IPS-18a (cell line): ENCODE measurements around the gene SEBOX.

Source experiments
- H3K27ac ChIP-seq: one replicate; pipeline ENCODE4 v1.5.1; 2013; ENCODE audit warnings: low read length
- H3K27me3 ChIP-seq: one replicate; pipeline ENCODE4 v1.6.1; 2013; ENCODE audit warnings: mild to moderate bottlenecking, low read length; ENCODE audit not compliant: control insufficient read depth, insufficient read depth
- H3K36me3 ChIP-seq: one replicate; pipeline ENCODE4 v1.6.1; 2013; ENCODE audit warnings: low read depth, low read length; ENCODE audit not compliant: control insufficient read depth
- H3K4me1 ChIP-seq: one replicate; pipeline ENCODE4 v1.6.1; 2013; ENCODE audit warnings: low read depth, low read length; ENCODE audit not compliant: control insufficient read depth
- H3K4me3 ChIP-seq: one replicate; pipeline ENCODE4 v1.5.1; 2013; ENCODE audit warnings: low read length
- H3K9ac ChIP-seq: one replicate; pipeline ENCODE4 v1.6.1; 2013; ENCODE audit warnings: mild to moderate bottlenecking, low read length, moderate library complexity
- H3K9me3 ChIP-seq: one replicate; pipeline ENCODE4 v1.6.1; 2013; ENCODE audit warnings: low read depth, low read length; ENCODE audit not compliant: control insufficient read depth

SEBOX gene

DNA sequence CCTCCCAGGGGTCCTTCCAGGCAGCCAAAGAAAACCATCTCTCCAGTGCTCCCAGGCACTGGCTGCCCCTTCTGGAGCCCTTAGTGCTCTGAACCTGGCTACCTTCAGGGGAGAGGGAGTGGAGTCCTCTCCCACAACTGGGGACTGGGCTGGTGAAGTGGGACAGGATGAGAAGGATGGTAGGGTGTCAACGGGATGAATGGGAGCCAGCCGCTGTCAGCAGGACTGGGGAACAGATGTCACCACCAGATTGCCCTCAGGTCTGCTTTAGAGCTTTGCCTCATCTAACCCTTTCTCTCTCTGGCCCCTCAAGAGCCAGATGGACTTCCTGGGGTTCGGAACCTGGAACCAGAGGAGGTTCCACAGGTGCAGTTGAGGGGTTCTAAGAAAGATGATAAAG is 488 bp upstream of the SEBOX start:
- no peak overlapping the region for H3K27ac ChIP-seq
- peaks cover 6% of the 10 kb centered on the region for H3K4me1 ChIP-seq
- H3K4me3 ChIP-seq = no peak overlapping the region
- no peak overlapping the region for H3K9ac ChIP-seq
- no peaks in the 10 kb centered on the region for H3K9me3 ChIP-seq
- H3K36me3 ChIP-seq = peaks cover 29% of the 10 kb centered on the region
- no peaks in the 10 kb centered on the region for H3K27me3 ChIP-seq

DNA sequence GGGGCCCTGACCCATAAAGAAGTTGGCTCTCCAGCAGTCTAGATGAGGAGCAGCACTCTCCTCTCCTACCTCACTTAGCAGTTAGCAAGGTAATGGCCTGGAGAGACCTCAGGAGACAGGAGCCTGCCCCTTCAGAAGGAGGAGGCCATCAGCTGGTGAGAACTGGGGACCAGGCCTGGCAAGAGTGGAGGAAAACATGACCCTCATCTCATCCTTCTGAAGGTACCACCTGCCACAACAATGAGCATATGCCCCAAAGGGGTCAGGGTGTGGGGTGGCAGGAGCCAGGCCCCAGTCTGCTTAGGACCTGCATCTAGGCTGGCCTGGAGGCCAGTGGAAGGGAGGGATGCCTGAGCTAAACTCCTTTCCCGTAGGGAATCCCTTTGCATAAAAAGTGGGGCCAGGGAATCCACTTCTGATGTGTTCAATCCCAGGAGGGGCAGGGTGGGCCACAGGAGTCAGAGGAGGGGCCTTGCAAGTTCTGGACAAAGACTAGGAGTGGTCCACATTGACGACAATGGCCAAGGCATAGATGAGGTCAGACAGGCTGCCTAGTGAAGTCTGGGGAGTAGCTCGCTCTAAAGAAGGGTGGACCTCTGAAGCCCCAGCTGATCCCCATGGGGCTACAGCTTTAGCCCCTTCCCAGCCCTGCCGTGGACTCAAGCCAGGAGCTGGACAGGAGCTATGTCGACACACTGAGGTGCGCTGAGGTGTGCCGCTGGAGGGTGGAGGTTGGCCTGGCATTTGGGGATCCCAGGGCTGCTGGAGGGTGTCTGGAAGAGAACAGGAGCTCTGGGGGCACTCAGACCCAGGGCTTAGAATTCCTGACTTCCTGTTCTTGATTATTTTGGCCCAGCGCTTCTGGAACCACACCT is 986 bp downstream of the SEBOX start:
- Histone ChIP-seq H3K36me3 (peaks cover 40% of the 10 kb centered on the region), H3K9me3 (no peaks in the 10 kb centered on the region), H3K4me1 (no peaks in the 10 kb centered on the region), H3K27me3 (no peaks in the 10 kb centered on the region), H3K4me3 (no peak overlapping the region), H3K27ac (no peak overlapping the region), H3K9ac (no peak overlapping the region)

DNA sequence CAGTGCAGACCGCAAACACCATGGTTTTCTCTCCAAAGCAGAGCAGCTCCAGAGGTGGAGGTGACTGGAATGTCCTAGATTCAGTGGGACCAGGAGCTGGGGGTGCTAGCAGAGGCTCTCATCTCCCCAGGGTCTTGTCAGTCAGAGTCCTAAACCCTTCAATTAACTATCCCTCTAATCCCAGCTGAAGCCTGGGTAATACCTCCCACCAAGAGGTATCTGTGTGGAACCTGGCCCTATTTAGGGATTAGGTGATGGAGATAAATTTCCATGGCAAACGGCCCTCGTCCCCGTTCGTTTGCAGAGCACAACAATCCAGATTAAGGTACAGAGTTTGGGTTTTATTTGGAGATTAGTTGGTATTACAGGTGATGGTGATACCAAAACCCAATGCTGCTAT is 1.8 kb downstream of the SEBOX start:
- Histone ChIP-seq H3K36me3 (peaks cover 40% of the 10 kb centered on the region), H3K4me3 (no peak overlapping the region), H3K9ac (no peak overlapping the region), H3K27ac (no peak overlapping the region), H3K27me3 (no peaks in the 10 kb centered on the region), H3K9me3 (no peaks in the 10 kb centered on the region), H3K4me1 (peaks cover 3% of the 10 kb centered on the region)

DNA sequence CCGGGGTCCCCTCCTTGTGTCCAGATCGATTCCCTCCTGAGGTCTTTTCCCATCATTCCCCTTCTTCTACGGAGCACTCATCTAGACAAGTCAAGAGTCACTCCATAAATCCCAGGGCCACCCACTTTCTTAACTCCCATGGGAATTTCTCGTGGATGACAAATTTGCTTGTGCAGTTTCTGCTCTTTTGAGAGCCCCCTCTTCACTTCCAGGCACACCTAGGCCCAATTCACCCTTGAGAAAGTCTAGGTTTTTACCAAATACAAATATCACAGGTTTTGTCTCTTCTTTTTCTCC is 7.2 kb downstream of the SEBOX start:
- Histone ChIP-seq H3K4me1 (peaks cover 10% of the 10 kb centered on the region), H3K9ac (peak overlapping the region; percentile 82), H3K27ac (peak overlapping the region; percentile 75), H3K4me3 (peak overlapping the region; percentile 81), H3K9me3 (no peaks in the 10 kb centered on the region), H3K36me3 (peaks cover 54% of the 10 kb centered on the region), H3K27me3 (no peaks in the 10 kb centered on the region)

DNA sequence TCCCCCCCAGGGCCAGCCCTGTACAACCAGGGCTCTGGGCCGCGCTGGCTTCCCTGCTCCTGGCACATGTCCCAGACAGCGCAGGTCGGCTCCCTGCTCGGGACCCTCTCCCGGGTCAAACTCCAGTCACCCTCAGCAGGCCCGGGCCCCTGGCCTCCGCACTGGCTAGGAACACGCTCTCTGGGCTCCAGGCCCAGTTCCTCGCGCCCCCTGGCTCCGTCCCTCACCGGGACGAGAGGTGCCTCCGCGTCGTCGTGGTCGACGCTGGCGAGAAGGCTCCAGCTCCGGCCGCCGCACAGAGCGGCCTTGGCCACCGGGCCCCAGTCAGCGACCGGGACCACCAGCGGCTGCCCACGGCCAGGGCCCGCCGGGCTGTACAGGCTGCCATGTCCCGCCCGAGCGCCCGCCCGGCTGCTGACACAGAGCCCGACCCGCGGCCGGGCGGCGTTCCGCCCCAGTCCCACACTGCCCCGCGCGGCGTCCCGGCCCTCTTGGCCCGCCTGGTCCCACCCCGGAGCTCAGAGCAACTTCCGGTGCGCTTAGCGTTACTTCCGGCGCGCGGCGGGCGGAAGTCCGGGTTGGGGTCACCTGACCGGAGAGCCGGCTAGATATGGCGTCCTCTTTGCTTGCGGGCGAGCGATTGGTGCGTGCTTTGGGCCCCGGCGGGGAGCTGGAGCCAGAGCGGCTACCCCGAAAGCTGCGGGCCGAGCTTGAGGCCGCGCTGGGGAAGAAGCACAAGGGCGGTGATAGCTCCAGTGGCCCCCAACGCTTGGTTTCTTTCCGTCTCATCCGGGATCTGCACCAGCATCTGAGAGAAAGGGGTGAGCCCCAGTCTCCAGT is 7.7 kb downstream of the SEBOX start, which contains the start of gene POLDIP2:
Gene POLDIP2 (minus strand): TSS at position 467 of the 840 bp plus-strand sequence. CDS start 79 bp downstream, at position 388.
- peak within 1 kb of the TSS; percentile 82 for H3K9ac ChIP-seq
- peaks cover 10% of the 10 kb centered on the region for H3K4me1 ChIP-seq
- peak within 1 kb of the TSS; percentile 75 for H3K27ac ChIP-seq
- H3K4me3 ChIP-seq = peak within 1 kb of the TSS; percentile 81
- no peaks in the 10 kb centered on the region for H3K9me3 ChIP-seq
- no peaks in the 10 kb centered on the region for H3K27me3 ChIP-seq
- H3K36me3 ChIP-seq = peaks cover 53% of the 10 kb centered on the region

DNA sequence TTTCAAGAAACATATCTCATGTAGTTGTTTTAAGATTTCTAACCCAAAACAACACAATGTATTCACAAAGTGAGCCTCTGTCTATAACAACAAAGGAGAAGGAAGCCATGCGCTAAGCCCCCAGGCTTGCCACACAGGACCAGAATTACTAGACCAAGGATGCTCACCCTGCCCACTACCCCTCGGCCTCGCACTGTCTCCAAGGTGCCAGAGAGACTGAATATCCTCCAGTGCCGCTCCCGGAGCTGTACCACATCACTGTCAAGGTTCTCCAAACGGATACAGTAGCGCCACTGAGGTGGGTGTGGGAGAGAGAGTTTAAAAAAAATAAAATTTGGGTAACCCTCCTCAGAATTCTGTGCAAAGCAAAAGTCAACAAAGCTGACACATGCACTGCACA is 14.7 kb downstream of the SEBOX start:
- H3K9me3 ChIP-seq = no peaks in the 10 kb centered on the region
- H3K4me3 ChIP-seq = no peak overlapping the region
- H3K36me3 ChIP-seq = peaks cover 84% of the 10 kb centered on the region
- H3K27me3 ChIP-seq = no peaks in the 10 kb centered on the region
- H3K27ac ChIP-seq = no peak overlapping the region
- H3K9ac ChIP-seq = no peak overlapping the region
- H3K4me1 ChIP-seq = no peaks in the 10 kb centered on the region

- Histone ChIP-seq H3K27me3 (no peaks in the 10 kb centered on the region), H3K4me3 (no peak overlapping the region), H3K36me3 (peaks cover 79% of the 10 kb centered on the region), H3K9me3 (no peaks in the 10 kb centered on the region), H3K9ac (no peak overlapping the region), H3K4me1 (no peaks in the 10 kb centered on the region), H3K27ac (no peak overlapping the region)
Measured at GRCh38 chr17:28348979-28349378, 16.0 kb downstream of the SEBOX start.

DNA sequence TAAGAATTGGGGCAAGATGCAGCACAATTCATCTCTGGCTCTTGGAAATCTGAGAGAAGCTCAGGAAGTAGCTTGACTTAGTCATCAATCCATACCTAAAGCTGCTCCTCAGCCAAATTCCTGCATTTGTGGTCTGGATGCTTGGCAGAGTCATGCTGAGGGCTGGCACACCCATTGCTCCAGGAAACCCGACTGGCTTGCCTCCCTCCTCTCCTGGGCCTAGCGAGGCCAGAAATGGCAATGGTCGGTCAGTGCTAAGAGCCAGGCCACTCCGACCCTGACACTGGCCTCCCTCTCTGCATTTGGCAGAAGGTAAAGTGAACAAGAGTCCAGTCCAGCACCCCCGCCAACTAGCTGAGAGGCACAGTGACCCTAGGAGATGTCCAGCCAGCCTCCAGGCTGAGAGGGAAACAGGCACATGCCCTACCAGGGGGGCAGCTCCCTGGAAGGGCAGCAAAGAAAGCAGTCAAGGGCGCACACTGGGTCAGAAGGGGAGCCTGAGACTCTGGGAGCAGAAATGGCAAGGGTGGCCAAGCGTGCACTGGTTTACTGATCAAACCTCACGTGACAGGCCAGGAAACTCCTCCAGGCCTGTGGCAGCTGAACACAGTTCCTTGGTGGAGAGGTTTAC is 17.6 kb downstream of the SEBOX start:
- Histone ChIP-seq H3K9me3 (no peaks in the 10 kb centered on the region), H3K9ac (no peak overlapping the region), H3K4me1 (no peaks in the 10 kb centered on the region), H3K4me3 (no peak overlapping the region), H3K36me3 (peaks cover 69% of the 10 kb centered on the region), H3K27ac (no peak overlapping the region), H3K27me3 (no peaks in the 10 kb centered on the region)

GRCh38 chr17:28346746-28347246 is 18.2 kb downstream of the SEBOX start:
- Histone ChIP-seq H3K27me3 (no peaks in the 10 kb centered on the region), H3K9ac (no peak overlapping the region), H3K36me3 (peaks cover 69% of the 10 kb centered on the region), H3K4me3 (no peak overlapping the region), H3K27ac (no peak overlapping the region), H3K9me3 (no peaks in the 10 kb centered on the region), H3K4me1 (no peaks in the 10 kb centered on the region)

DNA sequence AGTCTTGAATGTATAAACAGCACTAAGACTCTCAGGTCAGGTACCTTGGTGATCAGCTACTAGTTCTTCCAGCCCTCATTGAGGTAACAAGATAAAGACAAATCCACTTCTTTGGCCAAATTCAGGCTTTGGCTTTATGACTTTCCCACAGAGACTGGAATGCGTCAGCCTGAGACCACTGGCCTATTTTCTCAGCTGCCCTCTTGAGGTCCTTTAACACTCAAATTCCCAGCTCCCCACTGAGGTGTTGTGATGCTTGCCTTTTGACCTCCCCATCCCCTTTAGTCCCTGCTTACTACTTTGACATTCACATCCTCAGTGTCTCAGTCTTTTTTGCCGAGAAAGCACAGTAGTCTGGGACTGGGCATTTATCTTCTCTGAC is 18.8 kb downstream of the SEBOX start:
- no peaks in the 10 kb centered on the region for H3K9me3 ChIP-seq
- no peaks in the 10 kb centered on the region for H3K27me3 ChIP-seq
- H3K4me1 ChIP-seq = no peaks in the 10 kb centered on the region
- no peak overlapping the region for H3K27ac ChIP-seq
- no peak overlapping the region for H3K4me3 ChIP-seq
- H3K36me3 ChIP-seq = peaks cover 66% of the 10 kb centered on the region
- no peak overlapping the region for H3K9ac ChIP-seq

DNA sequence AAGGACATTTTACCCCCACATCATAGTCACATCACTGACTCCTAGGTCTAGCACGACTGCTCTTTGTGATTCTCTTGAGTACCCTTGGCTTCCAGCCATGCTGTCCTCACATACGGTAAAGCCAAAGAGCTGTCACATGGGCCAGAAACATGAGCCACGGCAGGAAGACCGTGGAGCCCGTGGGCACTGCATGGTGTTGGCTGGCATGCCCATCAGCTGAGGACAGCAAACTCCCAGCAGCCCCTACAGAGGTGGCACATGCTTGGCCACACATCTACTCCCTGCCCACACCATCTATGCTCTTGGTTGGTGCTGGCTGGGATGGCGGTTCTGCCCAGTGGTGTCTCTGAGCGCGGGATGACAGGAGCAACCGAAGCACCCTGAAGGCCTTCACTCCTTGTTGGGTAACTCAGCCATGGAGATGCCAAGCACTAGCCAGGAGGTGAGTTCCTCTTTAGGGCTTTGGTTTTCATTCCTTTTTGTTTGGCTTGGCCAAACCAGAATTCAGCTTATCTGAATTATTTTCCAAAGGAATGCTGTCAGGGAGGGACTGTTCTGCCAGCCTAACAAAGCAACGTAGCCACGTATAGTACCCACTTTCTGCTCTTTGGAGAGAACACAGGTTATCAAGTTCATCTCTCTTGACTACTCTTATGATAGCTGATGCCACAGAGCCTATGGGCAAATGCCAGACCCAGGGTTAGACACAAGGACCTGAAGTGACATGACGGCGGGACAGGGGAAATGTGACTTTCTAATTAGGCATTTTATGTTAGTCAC is 19.4 kb downstream of the SEBOX start:
- H3K27me3 ChIP-seq = no peaks in the 10 kb centered on the region
- H3K36me3 ChIP-seq = peaks cover 61% of the 10 kb centered on the region
- H3K27ac ChIP-seq = no peak overlapping the region
- no peak overlapping the region for H3K9ac ChIP-seq
- no peaks in the 10 kb centered on the region for H3K4me1 ChIP-seq
- no peak overlapping the region for H3K4me3 ChIP-seq
- H3K9me3 ChIP-seq = no peaks in the 10 kb centered on the region
